HG02610 (cell line): ENCODE results near the gene CLIC5.

Experiments
- ATAC-seq: cut with Tn5 transposase; IDR thresholded peaks from one replicate; pipeline ENCODE4 v1.9.1; 2021; ENCODE audit warnings: mild to moderate bottlenecking, moderate library complexity; ENCODE audit not compliant: unreplicated experiment

The CLIC5 gene

GRCh38 chr6:46015119-46015968 lies at the start of gene CLIC5:
CLIC5 (minus strand) TSS chr6:46015860; CDS start chr6:46015542, 318 bp downstream.
- no peak for ATAC-seq

DNA sequence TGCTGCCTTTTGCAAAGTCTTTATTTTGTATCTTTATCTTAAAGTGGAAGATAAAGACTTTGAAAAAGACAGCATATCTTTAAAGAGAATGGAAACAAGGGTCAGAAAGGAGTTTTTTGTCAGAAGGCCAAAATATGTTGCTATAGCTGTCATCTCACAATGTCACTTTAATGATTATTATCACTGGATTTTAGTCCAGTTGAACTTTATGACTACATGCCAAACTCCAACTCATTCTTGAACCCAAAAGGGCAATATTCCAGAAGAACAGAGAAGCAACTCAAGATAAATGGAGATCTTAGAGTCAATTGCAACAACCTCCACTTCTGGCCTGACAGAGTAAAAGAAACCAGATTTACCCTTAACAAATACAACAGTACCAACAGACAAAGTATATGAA lies 47.3 kb upstream of the CLIC5 start:
- no peak for ATAC-seq

GRCh38 chr6:46062312-46062711 lies 46.7 kb upstream of the CLIC5 start:
- ATAC-seq: no peak

DNA sequence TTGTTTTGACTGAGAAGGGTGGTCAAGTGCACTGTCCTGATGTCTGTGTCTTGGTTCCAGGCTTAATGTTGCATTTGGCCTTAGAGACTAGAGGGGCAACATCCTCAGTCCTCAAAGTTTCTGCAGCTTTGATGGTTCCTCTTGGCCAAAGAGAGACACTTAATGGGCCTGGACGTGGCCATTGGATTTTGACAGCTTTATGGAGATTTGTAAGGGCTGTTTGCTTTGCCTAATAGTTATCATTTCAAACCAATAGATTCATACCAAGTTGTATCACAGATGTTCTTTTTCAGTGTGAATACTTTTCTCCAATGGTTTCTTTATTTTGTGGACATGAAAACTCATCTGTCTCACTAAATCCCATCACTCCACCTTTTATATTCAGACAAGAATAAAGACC lies 45.8 kb upstream of the CLIC5 start:
- no peak for ATAC-seq

- no peak for ATAC-seq
Measured at GRCh38 chr6:46059608-46060007, 43.9 kb upstream of the CLIC5 start.

GRCh38 chr6:46058951-46059350 lies 43.3 kb upstream of the CLIC5 start:
- no peak for ATAC-seq

DNA sequence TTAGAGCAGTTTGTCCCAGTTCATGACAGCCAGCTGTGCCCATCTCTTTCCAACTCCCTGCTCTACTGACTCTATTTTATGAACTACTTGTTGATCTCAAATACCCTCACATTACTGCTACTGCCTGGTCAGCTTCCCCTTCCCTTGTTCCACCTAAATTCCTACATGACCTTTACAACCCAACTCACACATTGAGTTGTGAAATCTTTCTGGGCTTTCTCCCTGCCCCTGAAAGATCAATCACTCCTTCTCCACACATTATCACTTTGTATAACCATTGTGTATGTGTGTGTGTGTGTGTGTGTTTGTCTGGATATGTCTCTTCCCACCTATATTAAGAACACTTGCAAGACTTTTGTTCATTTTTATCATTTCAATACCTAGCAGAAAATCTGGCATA lies 42.1 kb upstream of the CLIC5 start:
- no peak for ATAC-seq

- ATAC-seq: no peak
Measured at GRCh38 chr6:46056906-46057529, 41.4 kb upstream of the CLIC5 start.

- no peak for ATAC-seq
Measured at GRCh38 chr6:46054516-46054915, 38.9 kb upstream of the CLIC5 start.

GRCh38 chr6:46053039-46053933 lies 37.6 kb upstream of the CLIC5 start:
- ATAC-seq: no peak

DNA sequence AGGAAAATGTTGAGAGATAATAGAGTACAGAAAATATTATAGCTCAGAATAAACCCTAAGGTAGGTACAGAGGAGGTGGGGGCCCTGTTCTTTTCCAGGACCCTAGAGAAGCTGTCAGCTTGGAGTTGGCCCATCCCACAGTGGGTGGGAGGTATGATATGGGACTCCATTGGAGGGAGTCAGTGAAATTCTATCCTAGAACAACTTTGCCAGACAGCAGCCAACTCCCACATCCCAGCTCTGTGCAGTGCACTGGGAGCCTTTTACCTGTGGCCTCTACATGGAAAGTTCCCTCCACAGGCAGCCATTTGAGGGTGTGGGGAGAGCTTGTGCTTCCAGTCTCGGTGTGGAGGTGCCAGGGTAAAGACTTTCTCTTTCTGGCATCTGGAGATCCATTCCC lies 36.8 kb upstream of the CLIC5 start:
- ATAC-seq: no peak

GRCh38 chr6:46051962-46052361 lies 36.3 kb upstream of the CLIC5 start:
- no peak for ATAC-seq

DNA sequence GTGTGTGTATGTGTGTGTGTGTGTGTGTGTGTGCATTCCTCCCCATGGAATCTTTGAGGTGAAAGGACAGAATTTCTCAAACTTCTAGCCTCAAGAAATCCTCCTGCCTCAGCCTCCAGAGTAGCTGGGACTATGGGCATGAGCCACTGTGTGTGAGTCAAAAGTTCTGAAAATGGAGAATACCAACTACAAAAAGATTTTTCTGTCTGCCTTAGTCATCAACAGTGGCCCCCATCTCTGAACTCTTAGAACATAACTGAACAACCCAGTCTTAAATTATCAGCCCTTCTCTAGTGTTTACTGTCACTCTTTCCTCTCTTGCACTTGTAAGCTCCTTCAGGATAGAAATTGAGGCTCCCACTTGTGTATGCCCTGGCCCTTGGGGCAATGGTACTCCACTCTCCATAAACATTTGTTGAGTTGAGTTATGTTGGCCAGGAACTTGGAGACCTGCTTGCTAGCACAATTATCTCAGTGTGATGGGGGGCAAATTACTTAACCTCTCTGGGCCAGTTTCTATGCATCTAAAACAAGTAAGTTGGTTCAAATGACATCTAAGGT lies 35.3 kb upstream of the CLIC5 start:
- ATAC-seq: no peak

- no peak for ATAC-seq
Measured at GRCh38 chr6:46048646-46049297, 33.1 kb upstream of the CLIC5 start.

DNA sequence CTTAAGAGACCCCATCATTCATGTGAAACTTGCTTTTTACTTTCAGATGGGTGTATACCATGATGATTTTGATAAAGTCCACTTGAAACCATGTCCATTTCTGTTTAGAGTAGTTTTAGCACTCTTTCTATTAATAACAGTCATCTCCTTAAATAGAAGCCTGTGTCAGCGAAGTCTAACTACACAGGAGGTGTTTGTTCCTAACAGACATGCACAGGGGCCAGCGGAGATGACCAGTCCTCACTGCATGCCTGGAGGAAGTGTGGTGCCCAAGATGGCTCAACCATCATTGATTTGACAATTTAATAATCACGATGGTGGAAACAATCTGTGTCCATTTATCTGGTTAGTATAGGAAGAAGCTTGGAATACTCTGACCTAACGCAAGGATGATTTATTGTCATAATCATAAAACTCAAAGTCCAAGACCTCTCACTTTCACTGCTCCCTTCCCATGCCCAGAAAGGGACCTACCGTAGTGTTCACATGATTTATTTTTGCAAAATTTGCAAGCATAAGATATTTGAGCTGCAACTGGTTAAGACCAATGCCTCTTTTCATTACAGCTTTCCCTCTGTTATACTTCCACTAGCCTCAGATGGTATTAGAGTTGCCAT lies 31.0 kb upstream of the CLIC5 start:
- ATAC-seq: no peak

- no peak for ATAC-seq
Measured at GRCh38 chr6:46044881-46045617, 29.4 kb upstream of the CLIC5 start.

- ATAC-seq: peak; percentile 67
Measured at GRCh38 chr6:46042355-46042999, 26.8 kb upstream of the CLIC5 start.

DNA sequence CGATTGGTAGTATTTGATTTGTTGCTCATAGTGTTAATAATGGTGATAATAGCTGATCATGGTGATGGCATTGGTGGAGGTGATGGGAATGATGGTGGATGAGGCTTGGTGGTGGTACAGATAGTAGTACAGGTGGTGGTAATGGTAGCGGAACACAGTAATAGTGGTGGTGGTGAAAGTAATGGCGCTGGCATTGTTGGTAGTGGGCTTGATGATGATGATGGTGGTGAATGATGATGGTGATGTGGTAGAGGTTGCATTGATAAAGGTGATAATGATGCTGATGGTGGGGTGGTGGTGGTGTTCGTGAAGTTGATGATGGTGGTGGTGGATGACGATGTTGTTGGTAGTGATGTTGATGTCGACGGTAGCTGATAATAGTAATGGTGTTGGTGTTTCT lies 24.6 kb upstream of the CLIC5 start:
- ATAC-seq: no peak

- ATAC-seq: no peak
Measured at GRCh38 chr6:46039646-46040045, 24.0 kb upstream of the CLIC5 start.
